ENCODE results near the gene OR6B3.
A peak's percentile ranks its signal among the peaks of the same experiment; 100 is the strongest.

OR6B3 gene

DNA sequence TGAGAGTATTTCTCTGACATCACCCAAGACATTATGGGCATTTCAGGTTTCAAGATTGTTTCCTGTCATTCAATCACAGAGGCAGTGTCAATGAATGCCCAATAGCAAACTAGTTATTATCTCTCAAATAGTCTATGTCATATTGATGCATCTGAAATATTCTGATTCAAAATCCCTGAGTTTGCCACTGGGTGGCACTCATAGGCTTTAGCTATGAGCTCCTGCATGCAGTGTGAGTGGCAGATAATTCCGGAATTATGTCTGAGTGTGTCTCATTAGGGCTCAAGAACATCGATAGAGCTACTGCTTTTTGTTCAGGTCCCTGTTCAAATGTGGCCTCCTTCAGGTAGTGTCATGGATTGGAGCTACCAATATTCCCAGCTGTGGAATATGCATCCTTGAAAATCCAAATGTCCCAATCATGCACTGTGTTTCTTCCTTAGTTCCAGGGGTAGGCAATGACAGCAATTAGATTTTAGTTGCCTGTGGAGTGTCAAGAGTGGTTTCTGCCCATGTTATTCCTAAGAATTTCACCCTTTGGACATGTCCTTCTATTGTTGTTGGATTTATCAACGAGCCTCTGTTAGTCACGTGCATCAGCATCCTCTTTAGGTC, 7.8 kb upstream of the OR6B3 start:
- H3K9me3 ChIP-seq (ENCODE audit: control extremely low read depth in 1 of 5, control insufficient read depth in 4 of 5, insufficient read depth in 2 of 5, low read depth in 1 of 5, low read length in 4 of 5), result no peaks in the 10 kb centered on the region
- no peaks in the 10 kb centered on the region for H3K4me1 ChIP-seq (ENCODE audit: control extremely low read depth in 1 of 4, control insufficient read depth in 4 of 4, insufficient read depth in 4 of 4, low read length in 3 of 4)
- H3K36me3 ChIP-seq (ENCODE audit: control insufficient read depth in 4 of 4, insufficient read depth in 4 of 4, low read length in 3 of 4), result no peaks in the 10 kb centered on the region
- no peak overlapping the region for H3K27ac ChIP-seq (ENCODE audit: insufficient read depth in 1 of 2, low read depth in 1 of 2, low read length in 2 of 2, poor library complexity in 1 of 2, severe bottlenecking in 2 of 2)
- peaks cover 10 to 45% (median 11%) of the 10 kb centered on the region in 5 experiments for H3K27me3 ChIP-seq (replicated peaks in 2 of 5; ENCODE audit: control insufficient read depth in 4 of 5, insufficient read depth in 5 of 5, low read length in 4 of 5)
- 0% methylated on average over 1 of the region's 4 CpGs for WGBS (ENCODE audit: insufficient coverage)
- peak; percentile 46 to 74 (median 66) for DNase-seq
- no peak overlapping the region for H3K4me3 ChIP-seq (ENCODE audit: control insufficient read depth in 1 of 7, extremely low read depth in 1 of 7, insufficient read depth in 4 of 7, low read depth in 2 of 7, low read length in 6 of 7)
- POLR2A ChIA-PET, result no interaction called here
- CTCF ChIA-PET, result interaction anchor here (0.9 to 9.1 kb wide), 9 partner anchors 8 to 91 kb away, joined by 3 to 161 read pairs (median 5); partner anchors contain the start of gene OTOS

GRCh38 chr2:240056678-240057077, 3.4 kb upstream of the OR6B3 start:
- H3K27me3 ChIP-seq (replicated peaks in 2 of 5; ENCODE audit: control insufficient read depth in 4 of 5, insufficient read depth in 5 of 5, low read length in 4 of 5), result peaks cover 1 to 68% (median 9%) of the 10 kb centered on the region in 5 experiments
- H3K9me3 ChIP-seq (ENCODE audit: control extremely low read depth in 1 of 5, control insufficient read depth in 4 of 5, insufficient read depth in 2 of 5, low read depth in 1 of 5, low read length in 4 of 5), result no peaks in the 10 kb centered on the region
- no peak for DNase-seq
- H3K4me3 ChIP-seq (ENCODE audit: control insufficient read depth in 1 of 7, extremely low read depth in 1 of 7, insufficient read depth in 4 of 7, low read depth in 2 of 7, low read length in 6 of 7), result no peak overlapping the region
- ChIA-PET POLR2A (no interaction called here), CTCF (interaction anchor here (0.9 kb wide), 1 partner anchor 87 kb away, joined by 4 read pairs; no protein-coding TSS in a partner anchor)
- H3K27ac ChIP-seq (ENCODE audit: insufficient read depth in 1 of 2, low read depth in 1 of 2, low read length in 2 of 2, poor library complexity in 1 of 2, severe bottlenecking in 2 of 2), result no peak overlapping the region
- 89% methylated on average over 8 of the region's 11 CpGs for WGBS (ENCODE audit: insufficient coverage)
- H3K36me3 ChIP-seq (ENCODE audit: control insufficient read depth in 4 of 4, insufficient read depth in 4 of 4, low read length in 3 of 4), result no peaks in the 10 kb centered on the region
- H3K4me1 ChIP-seq (ENCODE audit: control extremely low read depth in 1 of 4, control insufficient read depth in 4 of 4, insufficient read depth in 4 of 4, low read length in 3 of 4), result no peaks in the 10 kb centered on the region

- H3K27ac ChIP-seq (ENCODE audit: insufficient read depth in 1 of 2, low read depth in 1 of 2, low read length in 2 of 2, poor library complexity in 1 of 2, severe bottlenecking in 2 of 2), result no peak overlapping the region
- 55% methylated on average over 10 of the region's 13 CpGs for WGBS (ENCODE audit: insufficient coverage)
- DNase-seq, result no peak
- CTCF ChIA-PET, result no interaction called here
- no peaks in the 10 kb centered on the region for H3K4me1 ChIP-seq (ENCODE audit: control extremely low read depth in 1 of 4, control insufficient read depth in 4 of 4, insufficient read depth in 4 of 4, low read length in 3 of 4)
- POLR2A ChIA-PET, result no interaction called here
- H3K9me3 ChIP-seq (ENCODE audit: control extremely low read depth in 1 of 5, control insufficient read depth in 4 of 5, insufficient read depth in 2 of 5, low read depth in 1 of 5, low read length in 4 of 5), result no peaks in the 10 kb centered on the region
- H3K4me3 ChIP-seq (ENCODE audit: control insufficient read depth in 1 of 7, extremely low read depth in 1 of 7, insufficient read depth in 4 of 7, low read depth in 2 of 7, low read length in 6 of 7), result no peak overlapping the region
- peaks cover 3 to 78% (median 15%) of the 10 kb centered on the region in 5 experiments for H3K27me3 ChIP-seq (replicated peaks in 2 of 5; ENCODE audit: control insufficient read depth in 4 of 5, insufficient read depth in 5 of 5, low read length in 4 of 5)
- H3K36me3 ChIP-seq (ENCODE audit: control insufficient read depth in 4 of 4, insufficient read depth in 4 of 4, low read length in 3 of 4), result no peaks in the 10 kb centered on the region
These were observed 2.0 kb upstream of the OR6B3 start for GRCh38 chr2:240055177-240055917.

- Histone ChIP-seq H3K4me1 (ENCODE audit: control extremely low read depth in 1 of 4, control insufficient read depth in 4 of 4, insufficient read depth in 4 of 4, low read length in 3 of 4) (no peaks in the 10 kb centered on the region), H3K36me3 (ENCODE audit: control insufficient read depth in 4 of 4, insufficient read depth in 4 of 4, low read length in 3 of 4) (no peaks in the 10 kb centered on the region), H3K4me3 (ENCODE audit: control insufficient read depth in 1 of 7, extremely low read depth in 1 of 7, insufficient read depth in 4 of 7, low read depth in 2 of 7, low read length in 6 of 7) (no peak overlapping the region), H3K9me3 (ENCODE audit: control extremely low read depth in 1 of 5, control insufficient read depth in 4 of 5, insufficient read depth in 2 of 5, low read depth in 1 of 5, low read length in 4 of 5) (no peaks in the 10 kb centered on the region), H3K27me3 (replicated peaks in 2 of 5; ENCODE audit: control insufficient read depth in 4 of 5, insufficient read depth in 5 of 5, low read length in 4 of 5) (peaks cover 3 to 78% (median 20%) of the 10 kb centered on the region in 5 experiments), H3K27ac (ENCODE audit: insufficient read depth in 1 of 2, low read depth in 1 of 2, low read length in 2 of 2, poor library complexity in 1 of 2, severe bottlenecking in 2 of 2) (no peak overlapping the region)
- ChIA-PET CTCF (interaction anchor here (0.8 to 1.1 kb wide), 2 partner anchors 9 to 32 kb away, joined by 3 read pairs; no protein-coding TSS in a partner anchor), POLR2A (no interaction called here)
- WGBS (ENCODE audit: insufficient coverage), result 82% methylated on average over 5 of the region's 12 CpGs
- no peak for DNase-seq
These were observed 797 bp downstream of the OR6B3 start for GRCh38 chr2:240052524-240052923.

DNA sequence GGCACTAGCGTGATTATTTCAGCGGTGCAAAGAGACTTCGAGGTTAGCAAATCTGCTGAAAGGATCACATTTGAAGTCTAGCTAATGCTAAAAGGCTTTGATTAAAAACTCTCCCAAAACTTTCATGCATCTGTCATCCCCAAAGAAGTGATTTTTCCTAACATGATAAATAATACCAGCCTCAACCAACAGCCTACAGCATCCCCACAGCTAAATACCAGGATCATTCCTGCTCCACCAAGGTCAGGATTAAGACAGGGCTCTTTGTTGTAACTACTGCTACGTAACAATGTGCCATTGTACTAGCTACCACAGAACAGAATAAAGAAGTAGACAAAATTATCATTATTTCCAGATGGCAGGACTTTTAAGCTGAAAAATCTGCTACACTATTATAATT, 1.6 kb downstream of the OR6B3 start:
- CTCF ChIA-PET, result interaction anchor here (1.1 kb wide), 2 partner anchors 24 to 32 kb away, joined by 3 read pairs; no protein-coding TSS in a partner anchor

DNA sequence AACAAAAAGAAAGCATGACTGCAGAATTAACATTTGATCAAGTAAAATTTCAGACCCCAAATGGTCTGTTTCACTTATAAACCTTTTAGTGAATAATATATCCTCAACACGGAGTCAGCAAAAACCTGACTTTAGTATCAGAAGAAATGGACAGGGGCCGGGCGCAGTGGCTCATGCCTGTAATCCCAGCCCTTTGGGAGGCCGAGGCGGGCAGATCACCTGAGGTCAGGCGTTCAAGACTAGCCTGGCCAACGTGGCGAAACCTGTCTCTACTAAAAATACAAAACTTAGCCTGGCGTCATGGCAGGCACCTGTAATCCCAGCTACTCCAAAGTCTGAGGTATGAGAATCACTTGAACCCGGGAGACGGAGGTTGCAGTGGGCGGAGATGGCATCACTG, 3.0 kb downstream of the OR6B3 start:
- Histone ChIP-seq H3K27me3 (replicated peaks in 2 of 5; ENCODE audit: control insufficient read depth in 4 of 5, insufficient read depth in 5 of 5, low read length in 4 of 5) (peaks cover 3 to 68% (median 26%) of the 10 kb centered on the region in 5 experiments), H3K9me3 (ENCODE audit: control extremely low read depth in 1 of 5, control insufficient read depth in 4 of 5, insufficient read depth in 2 of 5, low read depth in 1 of 5, low read length in 4 of 5) (no peaks in the 10 kb centered on the region), H3K4me3 (ENCODE audit: control insufficient read depth in 1 of 7, extremely low read depth in 1 of 7, insufficient read depth in 4 of 7, low read depth in 2 of 7, low read length in 6 of 7) (no peak overlapping the region), H3K36me3 (ENCODE audit: control insufficient read depth in 4 of 4, insufficient read depth in 4 of 4, low read length in 3 of 4) (no peaks in the 10 kb centered on the region), H3K27ac (ENCODE audit: insufficient read depth in 1 of 2, low read depth in 1 of 2, low read length in 2 of 2, poor library complexity in 1 of 2, severe bottlenecking in 2 of 2) (no peak overlapping the region), H3K4me1 (ENCODE audit: control extremely low read depth in 1 of 4, control insufficient read depth in 4 of 4, insufficient read depth in 4 of 4, low read length in 3 of 4) (no peaks in the 10 kb centered on the region)
- ChIA-PET CTCF (no interaction called here), POLR2A (no interaction called here)
- DNase-seq, result no peak
- WGBS (ENCODE audit: insufficient coverage), result 94% methylated on average over 8 of the region's 12 CpGs

More for the DNA sequence above, 1.6 kb downstream of the OR6B3 start:
- Histone ChIP-seq H3K27me3 (replicated peaks in 2 of 5; ENCODE audit: control insufficient read depth in 4 of 5, insufficient read depth in 5 of 5, low read length in 4 of 5) (peaks cover 3 to 76% (median 24%) of the 10 kb centered on the region in 5 experiments), H3K4me3 (ENCODE audit: control insufficient read depth in 1 of 7, extremely low read depth in 1 of 7, insufficient read depth in 4 of 7, low read depth in 2 of 7, low read length in 6 of 7) (no peak overlapping the region), H3K36me3 (ENCODE audit: control insufficient read depth in 4 of 4, insufficient read depth in 4 of 4, low read length in 3 of 4) (no peaks in the 10 kb centered on the region), H3K27ac (ENCODE audit: insufficient read depth in 1 of 2, low read depth in 1 of 2, low read length in 2 of 2, poor library complexity in 1 of 2, severe bottlenecking in 2 of 2) (no peak overlapping the region), H3K9me3 (ENCODE audit: control extremely low read depth in 1 of 5, control insufficient read depth in 4 of 5, insufficient read depth in 2 of 5, low read depth in 1 of 5, low read length in 4 of 5) (no peaks in the 10 kb centered on the region), H3K4me1 (ENCODE audit: control extremely low read depth in 1 of 4, control insufficient read depth in 4 of 4, insufficient read depth in 4 of 4, low read length in 3 of 4) (no peaks in the 10 kb centered on the region)
- POLR2A ChIA-PET, result no interaction called here
- DNase-seq, result no peak
- no CpG with 5 or more reads among the region's 4 CpGs for WGBS (ENCODE audit: insufficient coverage)

DNA sequence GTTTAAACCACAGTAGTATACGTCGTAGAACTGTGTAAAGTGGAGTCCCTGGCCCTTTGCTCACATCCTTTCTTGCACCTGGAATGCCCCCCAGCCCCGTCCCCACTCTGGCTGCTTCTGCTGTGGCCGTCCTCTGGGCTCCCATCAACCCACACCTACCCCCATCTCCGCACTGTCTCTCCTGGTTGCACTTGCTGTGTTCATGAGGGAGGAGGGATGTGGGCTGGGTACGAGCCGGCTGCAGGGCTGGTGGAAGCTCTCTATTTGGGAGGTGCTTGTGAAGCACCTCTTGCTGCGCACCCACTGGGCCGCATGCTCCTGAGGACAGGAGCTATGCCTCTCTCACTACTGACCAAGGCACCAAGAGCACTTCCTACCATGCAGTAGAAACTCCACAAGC, 5.1 kb downstream of the OR6B3 start:
- no peak for DNase-seq
- H3K9me3 ChIP-seq (ENCODE audit: control extremely low read depth in 1 of 5, control insufficient read depth in 4 of 5, insufficient read depth in 2 of 5, low read depth in 1 of 5, low read length in 4 of 5), result no peaks in the 10 kb centered on the region
- ChIA-PET POLR2A (no interaction called here), CTCF (interaction anchor here (0.9 kb wide), 1 partner anchor 56 kb away, joined by 3 read pairs; no protein-coding TSS in a partner anchor)
- no peak overlapping the region for H3K4me3 ChIP-seq (ENCODE audit: control insufficient read depth in 1 of 7, extremely low read depth in 1 of 7, insufficient read depth in 4 of 7, low read depth in 2 of 7, low read length in 6 of 7)
- no peaks in the 10 kb centered on the region for H3K36me3 ChIP-seq (ENCODE audit: control insufficient read depth in 4 of 4, insufficient read depth in 4 of 4, low read length in 3 of 4)
- WGBS (ENCODE audit: insufficient coverage), result 77% methylated on average over 4 of the region's 9 CpGs
- H3K4me1 ChIP-seq (ENCODE audit: control extremely low read depth in 1 of 4, control insufficient read depth in 4 of 4, insufficient read depth in 4 of 4, low read length in 3 of 4), result no peaks in the 10 kb centered on the region
- H3K27ac ChIP-seq (ENCODE audit: insufficient read depth in 1 of 2, low read depth in 1 of 2, low read length in 2 of 2, poor library complexity in 1 of 2, severe bottlenecking in 2 of 2), result no peak overlapping the region
- peaks cover 3 to 49% (median 23%) of the 10 kb centered on the region in 5 experiments for H3K27me3 ChIP-seq (replicated peaks in 2 of 5; ENCODE audit: control insufficient read depth in 4 of 5, insufficient read depth in 5 of 5, low read length in 4 of 5)

Data from common myeloid progenitor, CD34-positive (primary cell).